HG02840 (cell line): ENCODE measurements around the gene EIF3D.
"Not testable (repeated sequence)": the region's sequence is repeated elsewhere in the genome, so short reads cannot be mapped to it uniquely, and the experiment has no call there.

Experiments
- ATAC-seq: cut with Tn5 transposase; IDR thresholded peaks from one replicate; pipeline ENCODE4 v1.9.1; 2021; ENCODE audit warnings: mild to moderate bottlenecking, moderate library complexity, moderate number of reproducible peaks; ENCODE audit not compliant: unreplicated experiment, low FRiP score

Gene EIF3D

GRCh38 chr22:36550701-36551495, 21.9 kb upstream of the EIF3D start:
- no peak for ATAC-seq

- ATAC-seq = no peak
Measured at GRCh38 chr22:36549033-36549432, 20.1 kb upstream of the EIF3D start.

- ATAC-seq = no peak
Measured at GRCh38 chr22:36548606-36549005, 19.6 kb upstream of the EIF3D start.

- no peak for ATAC-seq
Measured at GRCh38 chr22:36546932-36547331, 18.0 kb upstream of the EIF3D start.

GRCh38 chr22:36546092-36546804, 17.3 kb upstream of the EIF3D start:
- ATAC-seq = no peak

GRCh38 chr22:36544107-36544620, 15.2 kb upstream of the EIF3D start:
- no peak for ATAC-seq

- ATAC-seq = no peak
Measured at GRCh38 chr22:36541831-36542411, 13.0 kb upstream of the EIF3D start.

GRCh38 chr22:36540867-36541642, 12.1 kb upstream of the EIF3D start:
- no peak for ATAC-seq

- no peak for ATAC-seq
Measured at GRCh38 chr22:36538529-36538928, 9.6 kb upstream of the EIF3D start.

GRCh38 chr22:36536717-36537116, 7.8 kb upstream of the EIF3D start:
- no peak for ATAC-seq

- ATAC-seq = not testable (repeated sequence)
Measured at GRCh38 chr22:36533320-36533719, 4.4 kb upstream of the EIF3D start.

GRCh38 chr22:36532466-36532865, 3.5 kb upstream of the EIF3D start:
- ATAC-seq = no peak

- no peak for ATAC-seq
Measured at GRCh38 chr22:36528341-36528740, 625 bp downstream of the EIF3D start.

- no peak for ATAC-seq
Measured at GRCh38 chr22:36522662-36523061, 6.3 kb downstream of the EIF3D start.

GRCh38 chr22:36520423-36520822, 8.5 kb downstream of the EIF3D start:
- ATAC-seq = no peak

GRCh38 chr22:36519906-36520305, 9.1 kb downstream of the EIF3D start:
- ATAC-seq = not testable (repeated sequence)

- no peak for ATAC-seq
Measured at GRCh38 chr22:36514766-36515165, 14.2 kb downstream of the EIF3D start.

GRCh38 chr22:36512991-36513390, 16.0 kb downstream of the EIF3D start:
- ATAC-seq = no peak

GRCh38 chr22:36512333-36512732, 16.6 kb downstream of the EIF3D start:
- no peak for ATAC-seq
